ENCODE data around the gene ARPP21.

ARPP21 gene

DNA sequence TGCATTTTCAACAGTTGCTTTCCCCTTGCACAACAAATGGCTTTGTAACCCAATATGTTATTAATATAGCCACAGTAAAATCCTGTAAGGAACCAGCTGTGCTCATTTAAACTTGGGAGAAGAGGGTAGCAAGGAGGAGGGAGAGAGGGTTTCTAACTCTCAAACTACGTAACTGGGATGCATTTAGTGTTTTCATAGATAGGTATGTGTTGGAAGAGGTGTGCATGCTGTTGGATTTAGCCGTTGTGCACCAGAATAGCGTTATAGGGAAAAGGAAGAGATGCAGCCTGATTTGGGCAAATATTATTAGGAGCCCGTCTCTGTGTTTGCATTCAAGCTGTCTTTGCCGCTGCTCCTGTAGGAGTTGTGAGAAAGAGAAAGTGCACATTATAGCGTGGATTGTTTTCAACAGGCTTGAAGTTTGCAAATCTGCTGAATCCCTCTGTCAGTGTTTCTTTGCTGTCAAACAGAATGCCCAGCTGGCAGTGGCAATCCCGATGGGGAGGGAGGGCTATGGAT lies 39.4 kb downstream of the ARPP21 start:
- no peak for DNase-seq

DNA sequence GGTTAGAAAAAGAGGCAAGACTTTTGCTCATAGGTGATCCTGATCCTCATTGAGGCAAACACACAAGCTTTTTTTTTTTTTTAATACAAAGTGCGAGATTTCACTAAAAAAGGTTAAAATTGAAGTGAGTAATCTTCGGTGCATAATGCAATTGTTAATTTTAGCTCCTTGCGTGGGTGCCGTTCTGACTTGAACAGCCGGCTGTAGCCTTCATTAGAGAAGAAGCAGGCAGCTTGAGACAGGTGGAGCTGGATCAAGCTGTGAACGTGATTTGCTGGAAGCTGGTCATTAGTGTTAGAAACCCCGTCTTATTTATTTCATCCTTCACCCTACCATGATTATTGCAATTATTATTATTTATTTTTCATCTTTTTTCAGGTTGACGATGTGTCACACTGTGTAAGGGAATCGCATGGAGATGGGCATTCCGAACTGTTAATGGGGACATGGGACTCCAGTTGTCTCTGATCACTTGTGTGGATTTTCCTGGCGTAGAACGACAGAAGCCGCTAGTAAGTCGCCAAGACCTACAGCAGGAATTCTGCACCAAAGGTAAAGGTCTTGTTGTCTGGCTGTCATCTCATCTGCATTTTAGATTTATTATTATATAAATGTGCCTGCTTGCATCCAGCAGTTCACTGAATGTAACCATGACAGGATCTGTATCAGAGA lies 40.2 kb downstream of the ARPP21 start:
- DNase-seq = no peak

DNA sequence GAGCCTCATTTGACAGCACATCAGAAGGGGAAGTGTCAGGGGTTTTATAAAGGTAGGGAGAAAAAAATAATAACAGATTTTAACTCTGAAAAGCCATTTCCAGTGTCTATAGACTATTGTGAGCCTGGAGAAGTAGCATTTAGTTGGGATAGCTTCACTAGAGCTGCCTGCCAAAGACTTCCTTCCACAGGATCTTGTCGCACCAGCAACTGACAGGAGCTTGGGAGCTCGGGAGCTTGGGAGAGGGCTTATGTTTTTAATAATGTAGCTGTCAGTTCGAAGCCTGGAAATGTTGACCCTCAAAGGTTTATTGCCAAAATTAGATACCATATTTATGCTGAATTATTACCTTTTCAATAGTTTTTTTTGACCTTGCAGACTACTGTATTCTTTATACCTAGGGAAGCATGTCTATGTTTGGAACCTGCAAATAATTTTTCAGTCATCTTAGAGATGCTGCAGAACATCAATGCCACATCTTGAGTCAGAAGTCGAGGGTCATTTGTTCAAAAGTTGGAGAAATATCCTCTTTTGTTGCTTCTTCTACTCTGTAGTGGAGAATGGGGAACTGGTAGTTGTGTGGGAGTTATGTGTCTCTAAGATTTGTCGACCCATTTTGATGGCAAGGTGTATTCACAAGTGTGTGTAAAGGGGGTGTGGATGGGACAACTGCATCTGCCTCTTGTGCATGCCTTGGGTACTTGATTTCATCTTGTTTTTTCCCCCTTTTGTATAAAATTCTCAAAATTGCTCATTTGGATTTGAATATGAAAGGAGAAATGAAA lies 41.7 kb downstream of the ARPP21 start:
- DNase-seq = no peak

DNA sequence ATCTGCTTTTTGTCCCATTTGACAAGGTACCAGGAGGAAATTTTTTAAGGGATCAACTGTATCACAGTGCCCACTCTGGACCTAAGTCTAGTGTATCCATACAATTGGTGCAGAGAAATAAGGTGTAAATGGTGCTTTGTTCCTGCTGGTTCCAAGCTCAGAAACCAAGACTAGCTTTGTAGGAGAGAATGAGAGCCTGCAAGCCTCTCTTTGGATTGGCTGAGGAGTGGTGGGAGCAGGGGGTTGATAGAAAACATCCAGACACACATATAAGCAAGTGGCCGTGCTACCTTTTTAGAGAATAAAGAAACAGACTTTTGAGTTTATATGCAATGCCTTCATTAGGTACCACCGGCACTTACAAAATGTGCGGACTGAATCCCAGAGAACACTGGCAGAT lies 45.8 kb downstream of the ARPP21 start:
- no peak for DNase-seq

DNA sequence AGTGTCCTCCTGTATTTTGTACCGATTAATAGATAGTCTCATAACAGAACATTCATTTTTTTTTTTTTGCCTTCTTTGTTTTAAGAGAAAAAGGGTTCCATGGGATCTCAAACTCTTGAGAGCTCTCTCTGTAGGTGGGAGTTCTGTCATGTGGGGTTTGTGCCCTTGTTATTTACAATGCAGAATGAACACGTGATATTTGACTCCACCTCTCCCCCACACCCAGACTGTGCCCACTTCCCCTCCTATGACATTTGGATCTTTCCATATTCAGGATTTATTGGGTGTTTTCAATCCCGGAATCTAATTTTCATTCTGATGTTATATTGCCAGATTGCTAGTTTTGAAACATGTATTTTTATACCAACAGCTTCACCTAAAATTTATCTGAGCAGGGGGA lies 49.5 kb downstream of the ARPP21 start:
- DNase-seq = no peak

DNA sequence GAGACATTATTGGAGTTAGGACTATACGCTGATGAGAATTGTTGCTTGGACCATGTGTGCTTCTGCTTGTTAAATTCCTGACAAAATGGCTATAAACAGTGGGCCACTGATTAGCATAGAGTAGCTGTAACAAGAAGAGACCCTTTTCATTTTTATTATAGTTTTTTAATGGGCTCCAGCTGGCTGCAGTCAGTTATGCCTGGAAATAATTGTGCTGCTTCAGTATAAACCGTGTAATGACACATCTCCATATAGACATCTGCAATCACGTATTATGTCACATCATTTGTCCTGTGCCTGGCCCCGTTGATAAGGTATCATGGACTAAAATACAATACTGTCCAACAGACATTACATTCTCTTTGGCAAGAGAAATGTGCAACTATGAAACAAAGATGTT lies 50.9 kb downstream of the ARPP21 start:
- DNase-seq = no peak

DNA sequence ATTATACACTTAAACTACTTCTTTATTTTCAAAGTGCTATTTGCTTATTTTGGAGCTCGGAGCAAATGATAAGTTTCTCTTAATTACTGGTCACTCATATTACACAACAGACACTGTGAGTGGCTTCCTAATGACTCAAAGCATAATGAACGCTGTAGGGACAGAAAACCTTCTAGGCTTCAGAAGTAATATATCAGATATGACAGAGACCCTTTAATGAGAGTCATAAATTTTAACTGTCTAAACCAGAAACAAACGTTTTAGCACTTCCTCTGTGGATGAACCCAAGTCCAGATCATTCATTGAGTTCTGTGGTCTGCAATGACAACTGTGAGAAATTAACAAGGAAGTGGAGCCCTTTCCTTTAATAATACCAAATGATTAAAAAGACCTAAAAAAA lies 66.6 kb downstream of the ARPP21 start:
- DNase-seq = no peak

DNA sequence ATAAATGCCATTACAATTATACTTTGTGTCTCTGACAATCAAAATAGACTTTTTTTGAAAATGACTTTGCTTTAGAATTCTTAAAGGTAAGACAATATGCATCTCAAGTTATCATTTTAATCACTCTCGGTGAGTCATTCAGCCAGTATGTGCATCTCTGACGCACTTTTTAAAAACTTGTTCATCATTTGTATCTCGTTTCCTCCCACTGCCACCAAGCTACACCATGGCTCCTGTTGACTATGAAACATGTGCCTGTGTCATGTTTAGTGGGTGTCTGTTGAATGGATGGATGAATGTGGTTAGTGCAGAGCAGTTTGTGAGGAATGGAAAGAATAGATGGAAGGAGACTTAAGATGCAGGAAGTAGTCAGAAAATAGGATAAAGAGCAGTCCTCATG lies 68.6 kb downstream of the ARPP21 start:
- DNase-seq = no peak

DNA sequence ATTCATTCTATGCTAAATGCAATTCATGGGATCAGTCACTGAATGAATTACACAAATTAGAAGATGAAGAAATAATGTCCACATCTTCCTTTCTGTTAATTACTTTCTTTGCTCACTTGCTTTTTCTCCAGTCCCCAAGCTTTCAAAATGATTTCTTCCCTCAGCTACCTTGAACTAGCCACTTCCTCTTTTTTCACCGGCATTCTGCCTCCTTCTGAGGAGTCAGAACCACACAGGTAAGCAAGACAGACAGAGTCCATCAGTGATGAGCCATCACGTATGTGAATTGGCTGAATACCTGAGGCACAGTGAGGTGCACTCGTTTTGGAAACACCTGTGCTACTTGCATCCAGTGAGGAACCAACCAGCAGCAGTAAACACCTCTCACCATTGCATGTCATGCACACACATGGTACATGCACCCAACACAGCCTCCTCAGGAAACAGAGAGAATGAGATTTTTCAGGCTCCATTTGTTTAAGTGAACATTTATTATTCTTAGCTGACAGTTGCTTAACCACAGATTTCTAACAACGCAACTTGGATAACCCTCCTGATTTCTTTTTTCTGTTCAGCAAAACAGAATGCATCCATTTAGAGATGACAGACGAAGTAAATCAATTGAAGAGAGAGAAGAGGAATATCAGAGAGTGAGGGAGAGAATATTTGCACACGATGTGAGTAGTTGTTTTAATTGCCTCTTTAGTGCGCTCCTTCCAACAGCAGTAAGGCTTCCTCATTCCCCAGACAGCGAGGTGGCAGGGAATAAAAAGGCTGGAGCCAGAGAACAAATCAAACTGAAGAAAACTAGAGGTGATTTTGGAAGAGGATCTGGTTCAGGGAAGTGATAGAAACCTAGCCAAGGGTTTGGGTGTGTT lies 69.3 kb downstream of the ARPP21 start:
- no peak for DNase-seq

DNA sequence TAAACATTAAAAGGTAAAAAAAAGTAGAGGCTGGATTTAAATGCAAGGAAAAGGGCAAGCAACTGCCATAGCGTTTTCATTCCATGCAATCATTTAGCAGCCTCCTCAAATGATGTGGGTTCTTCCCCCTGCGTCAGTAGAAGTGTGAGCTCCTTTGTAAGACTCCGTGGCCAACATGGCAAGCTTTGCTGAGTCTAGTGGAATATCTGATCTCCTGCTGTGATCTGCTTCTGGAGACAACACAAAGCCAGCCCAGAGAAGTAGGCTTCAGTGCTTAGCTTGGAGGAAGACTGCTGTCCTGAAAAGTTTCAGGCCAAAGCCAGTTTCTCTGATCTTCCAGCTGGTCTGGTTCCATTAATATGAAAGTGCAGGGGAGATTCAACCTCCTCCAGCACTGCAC lies 70.4 kb downstream of the ARPP21 start:
- DNase-seq = no peak

DNA sequence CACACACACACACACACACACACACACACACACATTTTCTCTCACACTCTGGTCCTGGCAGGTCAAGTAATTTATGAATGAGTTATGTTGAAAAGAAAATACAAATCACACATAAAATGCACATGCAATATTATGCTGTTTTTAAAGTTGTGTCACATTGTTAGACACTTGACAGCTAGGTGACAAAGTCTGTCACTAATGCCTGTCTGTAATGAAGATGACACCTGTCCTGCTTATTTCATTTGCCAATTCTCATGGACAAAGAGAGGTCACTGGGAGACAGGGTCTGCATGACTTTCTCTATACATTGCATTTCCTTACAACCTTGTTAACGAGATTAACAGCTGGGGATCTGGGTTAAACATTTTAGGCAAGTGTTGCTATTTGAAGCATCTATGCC lies 71.2 kb downstream of the ARPP21 start:
- DNase-seq = no peak

DNA sequence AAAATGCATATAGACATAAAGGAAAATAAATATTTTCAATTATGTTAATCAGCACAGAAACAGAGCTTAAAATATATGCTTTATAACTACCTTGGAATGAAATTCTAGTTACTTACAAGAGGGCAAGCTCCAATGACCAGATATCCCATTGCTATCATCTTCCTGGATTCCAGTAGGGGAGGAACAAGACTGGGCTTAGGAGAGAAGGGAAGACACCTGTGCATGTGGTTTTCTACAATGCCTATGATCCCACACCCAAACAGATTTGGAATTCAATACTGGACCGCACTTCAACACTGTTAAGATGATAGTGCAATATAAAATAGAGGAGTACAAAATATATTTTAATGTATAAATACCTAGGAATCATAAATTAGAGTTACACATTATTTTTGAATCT lies 79.6 kb downstream of the ARPP21 start:
- DNase-seq = no peak

DNA sequence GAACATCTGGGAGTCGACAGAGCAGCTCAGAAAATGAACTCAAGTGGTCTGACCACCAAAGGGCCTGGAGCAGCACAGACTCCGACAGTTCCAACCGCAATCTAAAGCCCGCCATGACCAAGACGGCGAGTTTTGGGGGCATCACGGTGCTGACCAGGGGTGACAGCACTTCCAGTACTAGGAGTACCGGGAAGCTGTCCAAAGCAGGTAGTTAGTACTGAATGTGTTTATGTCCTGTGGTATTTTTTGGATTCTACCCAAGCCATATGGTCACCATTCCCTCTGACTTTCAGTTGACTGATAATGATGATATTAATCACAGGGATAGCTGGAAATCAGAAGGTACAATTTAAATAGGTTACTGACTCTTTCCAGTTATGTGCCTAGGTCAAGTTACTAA lies 82.3 kb downstream of the ARPP21 start:
- DNase-seq = no peak

DNA sequence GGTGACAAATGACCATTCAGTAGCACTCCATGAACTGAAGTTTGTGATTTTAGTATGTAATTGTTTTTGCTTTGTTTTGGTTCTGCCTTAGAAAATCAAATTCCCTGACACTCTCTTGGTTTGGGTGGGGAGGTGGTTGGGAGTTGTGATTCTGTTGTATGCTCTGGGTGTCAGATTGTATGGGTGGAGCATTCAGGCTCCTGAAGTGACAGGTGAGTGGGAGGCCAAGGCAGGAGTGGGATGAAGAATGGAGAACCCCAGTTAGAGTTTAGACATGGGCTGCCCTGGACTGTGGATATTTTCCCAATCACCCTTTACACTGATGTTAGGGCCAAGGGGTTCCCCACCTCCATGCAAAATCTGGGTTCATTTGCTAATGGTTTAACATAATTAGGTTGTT lies 83.6 kb downstream of the ARPP21 start:
- no peak for DNase-seq

DNA sequence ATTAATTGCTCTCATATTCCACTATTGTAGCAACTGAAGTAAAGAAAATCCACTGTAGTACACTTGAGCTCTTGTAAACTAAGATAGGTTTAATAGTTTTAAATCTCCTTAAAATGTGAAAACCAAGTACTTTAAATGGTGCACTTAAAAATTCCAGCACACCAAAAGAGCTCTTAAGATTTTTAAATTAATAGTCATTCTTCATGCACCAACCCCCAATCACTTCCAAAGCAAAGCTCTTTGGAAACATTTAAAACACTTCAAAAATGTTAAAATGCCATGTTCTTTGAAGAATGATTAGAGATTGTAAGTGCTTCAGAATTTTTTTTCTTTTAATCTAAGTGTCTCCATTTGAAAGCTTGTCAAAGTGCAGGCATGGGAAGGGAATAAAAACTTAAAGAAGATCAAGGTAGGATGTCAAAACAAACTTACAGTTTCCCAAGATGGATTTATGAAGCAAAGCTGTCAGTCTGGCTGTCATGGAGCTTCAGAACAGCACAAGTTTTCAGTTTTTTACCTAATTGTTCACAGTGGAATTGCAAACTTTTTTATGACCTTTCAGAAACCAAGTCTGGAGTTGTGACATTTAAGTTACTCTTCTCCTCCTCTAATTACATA lies 84.3 kb downstream of the ARPP21 start:
- no peak for DNase-seq

DNA sequence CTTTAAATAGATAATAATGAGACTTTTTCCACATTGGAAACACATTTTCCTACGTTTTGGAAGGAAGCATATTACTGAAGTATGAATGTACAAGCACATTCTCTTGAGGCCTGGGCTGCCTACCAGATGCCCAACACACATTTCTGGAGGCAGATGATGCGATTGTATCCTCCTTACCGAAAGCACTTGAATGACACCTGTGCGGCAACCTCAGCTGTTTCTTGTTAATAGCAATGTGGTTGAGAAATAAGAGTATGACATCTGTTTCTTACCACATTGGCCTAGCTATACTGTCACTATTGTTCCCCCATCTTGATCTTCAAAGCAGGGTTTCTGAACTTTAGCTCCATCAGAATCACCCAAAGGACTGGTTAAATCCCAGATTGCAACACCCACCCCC lies 84.8 kb downstream of the ARPP21 start:
- no peak for DNase-seq

DNA sequence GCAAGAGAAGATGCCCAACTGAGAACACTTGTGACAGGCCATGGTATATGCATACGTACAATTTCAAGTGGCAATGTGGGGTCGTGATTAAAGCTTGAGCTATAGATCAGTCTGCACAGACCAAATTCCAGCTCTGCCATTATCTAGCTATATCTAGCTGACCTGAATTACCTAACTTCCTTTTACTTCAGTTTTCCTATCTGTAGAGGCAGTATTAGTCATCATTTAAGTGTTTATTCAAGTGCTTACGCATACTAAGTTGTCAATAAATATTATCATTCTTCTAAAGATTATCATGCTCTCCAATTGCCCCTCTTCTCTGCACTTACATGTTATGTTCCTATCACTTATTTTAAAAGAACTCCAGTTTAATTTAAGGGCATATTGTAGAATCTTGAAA lies 87.9 kb downstream of the ARPP21 start:
- DNase-seq = no peak

DNA sequence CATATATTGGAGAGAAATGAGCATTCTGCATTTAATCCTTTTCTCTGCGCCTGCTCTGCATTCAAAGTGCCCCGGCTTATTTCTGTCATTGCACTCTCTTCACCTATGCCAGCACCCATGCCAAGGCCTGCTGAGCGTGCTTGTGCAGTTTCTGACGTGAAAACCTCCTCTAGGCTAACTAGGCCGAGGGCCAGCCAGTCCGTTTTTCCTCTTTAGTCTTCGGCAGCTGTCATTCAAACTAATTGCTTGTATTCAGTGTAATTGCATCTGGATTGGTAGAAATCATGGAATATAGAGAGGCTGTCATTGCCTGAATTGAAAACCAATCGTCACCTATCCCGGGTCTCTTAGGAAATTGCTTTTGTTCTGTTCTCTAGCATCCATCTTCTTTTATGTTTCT lies 94.0 kb downstream of the ARPP21 start:
- no peak for DNase-seq

DNA sequence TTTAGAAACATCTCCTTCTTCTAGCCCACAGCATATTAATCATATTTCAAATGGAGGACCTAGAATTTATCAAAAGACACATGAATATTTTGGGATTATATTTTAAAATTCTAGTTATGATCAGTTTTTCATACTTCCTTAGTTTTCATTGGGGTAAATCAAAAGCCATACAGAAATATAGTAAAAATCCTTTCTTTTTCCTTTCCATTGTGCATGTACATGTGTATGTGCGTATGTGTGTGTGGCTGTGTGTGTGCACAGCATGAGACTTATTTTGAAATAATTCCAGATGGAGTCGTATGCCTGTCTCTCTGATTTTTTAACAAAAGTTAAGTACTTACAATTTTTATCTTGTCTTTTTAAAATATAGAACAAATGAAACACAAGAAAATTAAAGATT lies 94.5 kb downstream of the ARPP21 start:
- DNase-seq = no peak

DNA sequence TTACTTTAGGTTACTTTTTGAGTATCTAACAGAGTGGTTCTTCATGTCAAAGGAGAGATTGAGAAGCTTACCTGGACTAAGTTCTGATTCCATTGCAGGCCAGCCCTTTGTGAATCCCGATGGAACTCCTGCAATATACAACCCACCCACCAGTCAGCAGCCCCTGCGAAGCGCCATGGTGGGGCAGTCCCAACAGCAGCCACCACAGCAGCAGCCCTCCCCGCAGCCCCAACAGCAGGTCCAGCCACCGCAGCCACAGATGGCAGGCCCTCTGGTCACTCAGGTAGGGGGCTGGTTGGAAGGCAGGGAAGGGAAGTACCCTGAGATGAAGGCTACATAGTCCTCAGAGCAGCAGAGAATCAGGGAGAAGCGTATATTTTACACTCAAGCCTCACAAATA lies 97.8 kb downstream of the ARPP21 start:
- DNase-seq = no peak

DNA sequence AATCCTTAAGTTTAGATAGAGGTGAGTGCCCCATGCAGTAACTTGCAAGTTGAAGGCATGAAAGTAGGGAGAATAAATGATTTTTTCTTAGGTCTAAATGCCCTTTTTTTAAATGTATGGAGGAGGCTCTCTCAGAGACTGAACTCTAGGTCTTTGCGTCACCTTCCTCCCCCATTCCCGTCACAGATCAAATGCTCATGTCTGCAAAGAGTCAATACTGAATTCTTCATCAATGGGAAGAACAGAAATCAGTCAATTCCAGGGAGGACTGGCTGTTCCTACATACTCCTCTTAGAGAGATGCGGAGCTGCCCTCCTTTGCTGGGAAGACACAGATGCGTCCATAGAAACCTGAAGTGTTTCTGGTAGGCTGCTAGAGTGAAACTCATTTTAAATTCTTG lies 98.2 kb downstream of the ARPP21 start:
- no peak for DNase-seq

DNA sequence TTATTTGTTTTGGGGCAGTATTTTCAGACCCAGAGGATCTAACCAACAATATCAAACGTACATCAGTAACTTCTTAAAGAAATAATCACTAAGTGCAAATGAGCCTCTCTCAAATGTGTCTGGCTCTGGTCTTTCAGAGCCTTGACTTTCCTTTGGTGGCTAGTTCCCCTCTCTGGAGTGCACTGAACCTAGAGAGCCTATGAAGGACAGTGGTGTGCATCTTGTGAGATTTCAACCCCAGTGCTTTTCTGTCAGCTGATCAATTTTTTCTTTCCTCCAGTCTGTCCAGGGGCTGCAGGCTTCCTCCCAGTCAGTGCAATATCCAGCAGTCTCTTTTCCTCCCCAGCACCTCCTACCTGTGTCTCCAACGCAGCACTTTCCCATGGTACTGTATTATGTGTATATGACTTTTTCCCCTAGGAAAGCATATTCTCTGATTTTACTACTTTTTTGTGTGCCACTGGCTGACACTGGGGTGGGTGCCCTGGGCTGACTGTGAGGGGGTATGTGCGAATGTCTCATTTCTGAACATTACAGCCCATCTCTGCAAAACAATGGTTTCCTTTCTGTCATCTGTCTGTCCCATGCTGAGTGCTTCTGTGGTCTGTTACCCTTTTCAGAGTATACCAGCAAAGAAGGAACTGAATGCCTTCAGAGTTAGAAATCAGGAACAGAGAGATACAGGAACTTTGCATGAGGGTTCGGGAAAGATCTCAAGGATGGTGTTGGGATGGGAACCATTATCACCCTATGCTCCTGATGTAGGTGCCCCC lies 98.8 kb downstream of the ARPP21 start:
- no peak for DNase-seq
